Left ventricle myocardium inferior (tissue), 1 donor: ENCODE measurements around the gene CEACAM21. TPM values are rescaled to one million over a fixed set of nuclear protein-coding genes. Genes with fewer than 3 reads are reported as not detected.
A peak's percentile ranks its signal among the peaks of the same experiment; 100 is the strongest.

Experiments
- DNase-seq: peaks from one replicate; pipeline ENCODE4 v3.0.0-alpha.2; 2020
- H3K27ac ChIP-seq: fragments of 200-600 bp; replicated peaks from 2 replicates; pipeline ENCODE4 v1.8.0; 2021
- H3K27me3 ChIP-seq: fragments of 200-600 bp; 2 replicates; pipeline ENCODE4 v1.8.0; 2021; ENCODE audit warnings: low read depth
- H3K36me3 ChIP-seq: fragments of 200-600 bp; 2 replicates; pipeline ENCODE4 v1.8.0; 2021
- H3K4me1 ChIP-seq: fragments of 200-600 bp; 2 replicates; pipeline ENCODE4 v1.8.0; 2021
- H3K4me3 ChIP-seq: fragments of 200-600 bp; 2 replicates; pipeline ENCODE4 v1.8.0; 2021; ENCODE audit warnings: mild to moderate bottlenecking, moderate library complexity
- H3K9me3 ChIP-seq: fragments of 200-600 bp; replicated peaks from 2 replicates; pipeline ENCODE4 v1.8.0; 2021
- CTCF ChIP-seq: fragments of 200-600 bp; IDR thresholded peaks from 2 replicates; pipeline ENCODE4 v1.8.0; 2021; ENCODE audit warnings: antibody characterized with exemption, mild to moderate bottlenecking, borderline replicate concordance
- intact Hi-C: fragments of 100-400 bp; cut with micrococcal nuclease; formaldehyde crosslinking; loops from one replicate; pipeline ENCODE4 v1.11.0; 2022
- total RNA-seq: library from RNA; stranded (reverse); fragmentation: NEBNext Ultra II Directional; extraction: Animal tissue kit (Norgen Biotek cat#: 25700); gene quantifications from one replicate; pipeline ENCODE4 v1.2.1, GENCODE V29; 2021
- donor health status: DM: no; HTN: yes; CAD: no; lungs with severe emphysema.

The CEACAM21 gene
- total RNA-seq, 1 donor from 2014 or later, result 0.60 TPM

- intact Hi-C loops, result no loop called here
- peaks cover 8% of the 10 kb centered on the region for H3K9me3 ChIP-seq
- H3K27ac ChIP-seq, result no peak overlapping the region
- no peak for TF ChIP-seq CTCF
- DNase-seq, result no peak
- no peak overlapping the region for H3K4me3 ChIP-seq
- H3K36me3 ChIP-seq, result no peaks in the 10 kb centered on the region
- H3K4me1 ChIP-seq, result peaks cover 32% of the 10 kb centered on the region
- H3K27me3 ChIP-seq, result peaks cover 49% of the 10 kb centered on the region
These were observed 22.2 kb upstream of the CEACAM21 start for GRCh38 chr19:41553804-41554203.

GRCh38 chr19:41554907-41555306, 21.1 kb upstream of the CEACAM21 start:
- Histone ChIP-seq H3K27me3 (peaks cover 54% of the 10 kb centered on the region), H3K27ac (peak overlapping the region; percentile 12), H3K36me3 (no peaks in the 10 kb centered on the region), H3K4me3 (no peak overlapping the region), H3K4me1 (peaks cover 31% of the 10 kb centered on the region), H3K9me3 (peaks cover 8% of the 10 kb centered on the region)
- TF ChIP-seq CTCF, result no peak
- no peak for DNase-seq
- intact Hi-C loops, result no loop called here

- peaks cover 8% of the 10 kb centered on the region for H3K9me3 ChIP-seq
- H3K27me3 ChIP-seq, result peaks cover 56% of the 10 kb centered on the region
- no peaks in the 10 kb centered on the region for H3K36me3 ChIP-seq
- intact Hi-C loops, result no loop called here
- DNase-seq, result no peak
- no peak overlapping the region for H3K4me3 ChIP-seq
- H3K4me1 ChIP-seq, result peaks cover 28% of the 10 kb centered on the region
- no peak for TF ChIP-seq CTCF
- peak overlapping the region; percentile 12 for H3K27ac ChIP-seq
These were observed 20.2 kb upstream of the CEACAM21 start for GRCh38 chr19:41555748-41556147.

GRCh38 chr19:41563854-41564514, 12.0 kb upstream of the CEACAM21 start:
- H3K9me3 ChIP-seq, result peaks cover 6% of the 10 kb centered on the region
- H3K4me3 ChIP-seq, result peak overlapping the region; percentile 46
- H3K27me3 ChIP-seq, result peaks cover 96% of the 10 kb centered on the region
- DNase-seq, result no peak
- peaks cover 20% of the 10 kb centered on the region for H3K4me1 ChIP-seq
- no peak for TF ChIP-seq CTCF
- intact Hi-C loops, result loop anchor here (10.0 kb wide), 1 partner anchor 109 kb away; no protein-coding TSS in a partner anchor
- H3K27ac ChIP-seq, result no peak overlapping the region
- no peaks in the 10 kb centered on the region for H3K36me3 ChIP-seq

- Histone ChIP-seq H3K27me3 (peaks cover 96% of the 10 kb centered on the region), H3K4me1 (peaks cover 20% of the 10 kb centered on the region), H3K9me3 (peaks cover 6% of the 10 kb centered on the region), H3K27ac (no peak overlapping the region), H3K4me3 (peak overlapping the region; percentile 46), H3K36me3 (no peaks in the 10 kb centered on the region)
- intact Hi-C loops, result loop anchor here (10.0 kb wide), 1 partner anchor 110 kb away; no protein-coding TSS in a partner anchor
- DNase-seq, result no peak
- no peak for TF ChIP-seq CTCF
These were observed 11.2 kb upstream of the CEACAM21 start for GRCh38 chr19:41564515-41565378.
